Right lobe of liver (tissue), 6 donors: Measurements from ENCODE around the gene UBR1. TPM values are rescaled to one million over a fixed set of nuclear protein-coding genes. Genes with fewer than 3 reads are reported as not detected.

Source experiments
- ATAC-seq, 4 donors: fragments of 200-7000 bp; cut with Tn5 transposase; one replicate each; pipeline ENCODE4 v1.9.1; 2020; ENCODE audit warnings: mild to moderate bottlenecking in 4 of 4, moderate library complexity in 4 of 4
- DNase-seq, 3 donors: peaks; one replicate each; pipeline ENCODE4 v3.0.0-alpha.2; 2020
- H3K27ac ChIP-seq, 3 donors: fragments of 200-600 bp; one replicate each; pipeline ENCODE4 v1.8.0; 2022
- H3K27me3 ChIP-seq, 2 donors: fragments of 200-600 bp; one replicate each; pipeline ENCODE4 v1.8.0; 2022
- H3K36me3 ChIP-seq, 4 donors: fragments of 200-600 bp; sonication (generic) in 1 of 4; one replicate each; pipeline versions ENCODE4 v1.5.1 to v1.8.0; 2017 to 2022; ENCODE audit warnings: control low read depth in 1 of 4
- H3K4me1 ChIP-seq, 4 donors: fragments of 200-600 bp; sonication (generic) in 1 of 4; one replicate each; pipeline versions ENCODE4 v1.5.1 to v1.8.0; 2017 to 2022; ENCODE audit warnings: control low read depth in 1 of 4
- H3K4me3 ChIP-seq, 3 donors: fragments of 200-600 bp; one replicate each; pipeline ENCODE4 v1.8.0; 2022
- H3K9me3 ChIP-seq, 4 donors: fragments of 200-600 bp; sonication (generic) in 1 of 4; one replicate each; pipeline versions ENCODE4 v1.5.1 to v1.8.0; 2017 to 2022; ENCODE audit warnings: control low read depth in 1 of 4
- POLR2A ChIP-seq: fragments of 450-650 bp; IDR thresholded peaks from one replicate; pipeline ENCODE4 v1.6.1; 2017; ENCODE audit warnings: antibody characterized with exemption, mild to moderate bottlenecking
- WGBS: methylation state at CpG from one replicate; pipeline ENCODE4 v1.1.6; 2018; ENCODE audit warnings: low coverage, low lambda C conversion rate; ENCODE audit not compliant: insufficient coverage; ENCODE audit errors: missing lambda C conversion rate; 5-methylcytosine and 5-hydroxymethylcytosine counted together
- intact Hi-C, 2 donors: fragments of 100-400 bp; cut with DNase I; formaldehyde crosslinking; loops; one replicate each; pipeline versions ENCODE4 v1.11.2 to v1.14.1; 2022
- total RNA-seq, 6 experiments: library from RNA; depleted of rRNA in 2 of 6; stranded (reverse); fragments of >200 nt in 2 of 6; fragmentation: NEBNext Ultra II Directional in 3 of 6; extraction: Animal tissue kit (Norgen Biotek cat#: 25700) in 3 of 6; gene quantifications; one replicate each; pipeline versions ENCODE4 v1.1.0 to v1.2.4, GENCODE V29; 2016 to 2023
- TF ChIP-seq, protein P1 (sequence below), 4 donors: fragments of 200-600 bp in 3 of 4; fragments of 450-650 bp in 1 of 4; IDR thresholded peaks; one replicate each; pipeline versions ENCODE4 v1.5.1 to v1.8.0; 2016 to 2022; ENCODE audit warnings: antibody characterized with exemption in 4 of 4, mild to moderate bottlenecking in 2 of 4
- donor health status: DM: no; HTN: yes; CAD: no.
- donor health status: DM: no; HTN: no; CAD: no.
- donor health status: DM: no; HTN: no; CAD: no.
- donor health status: DM: no; HTN: yes; CAD: no.
- donor health status: DM: no; HTN: yes; CAD: no.

The UBR1 gene
- total RNA-seq, 6 experiments from 2014 or later = 8.8 to 15.6 (median 10.6) TPM

DNA sequence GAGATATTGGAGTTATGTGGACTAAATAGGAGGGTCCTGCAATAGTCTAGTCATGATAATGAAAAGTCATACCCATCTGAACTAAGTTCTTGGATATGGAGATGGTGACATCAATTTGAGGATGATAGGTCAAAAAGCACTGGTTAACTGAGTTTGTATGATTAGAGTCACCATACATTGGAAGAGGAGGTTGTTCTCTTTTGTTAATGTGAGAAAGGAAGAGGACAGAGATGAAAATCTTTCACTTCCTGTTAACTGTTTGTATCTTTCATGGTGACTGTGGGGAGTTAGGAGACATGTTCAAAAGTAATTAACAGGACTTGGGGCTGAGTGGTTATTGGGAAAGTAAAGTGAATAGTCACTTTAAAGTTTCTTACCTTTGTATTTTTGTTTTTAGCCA lies 38.7 kb upstream of the UBR1 start:
- no peak overlapping the region for H3K27ac ChIP-seq
- H3K36me3 ChIP-seq = peaks cover 0 to 23% (median 13%) of the 10 kb centered on the region in 4 donors
- H3K4me1 ChIP-seq = no peaks in the 10 kb centered on the region
- intact Hi-C loops = no loop called here
- H3K9me3 ChIP-seq = no peaks in the 10 kb centered on the region
- H3K27me3 ChIP-seq = no peaks in the 10 kb centered on the region
- TF ChIP-seq, protein P1, sequence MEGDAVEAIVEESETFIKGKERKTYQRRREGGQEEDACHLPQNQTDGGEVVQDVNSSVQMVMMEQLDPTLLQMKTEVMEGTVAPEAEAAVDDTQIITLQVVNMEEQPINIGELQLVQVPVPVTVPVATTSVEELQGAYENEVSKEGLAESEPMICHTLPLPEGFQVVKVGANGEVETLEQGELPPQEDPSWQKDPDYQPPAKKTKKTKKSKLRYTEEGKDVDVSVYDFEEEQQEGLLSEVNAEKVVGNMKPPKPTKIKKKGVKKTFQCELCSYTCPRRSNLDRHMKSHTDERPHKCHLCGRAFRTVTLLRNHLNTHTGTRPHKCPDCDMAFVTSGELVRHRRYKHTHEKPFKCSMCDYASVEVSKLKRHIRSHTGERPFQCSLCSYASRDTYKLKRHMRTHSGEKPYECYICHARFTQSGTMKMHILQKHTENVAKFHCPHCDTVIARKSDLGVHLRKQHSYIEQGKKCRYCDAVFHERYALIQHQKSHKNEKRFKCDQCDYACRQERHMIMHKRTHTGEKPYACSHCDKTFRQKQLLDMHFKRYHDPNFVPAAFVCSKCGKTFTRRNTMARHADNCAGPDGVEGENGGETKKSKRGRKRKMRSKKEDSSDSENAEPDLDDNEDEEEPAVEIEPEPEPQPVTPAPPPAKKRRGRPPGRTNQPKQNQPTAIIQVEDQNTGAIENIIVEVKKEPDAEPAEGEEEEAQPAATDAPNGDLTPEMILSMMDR (IDR thresholded peaks at IDR 0.05) = no peak
- no peak for TF ChIP-seq POLR2A
- DNase-seq (no peak), ATAC-seq (no peak)
- no peak overlapping the region for H3K4me3 ChIP-seq

DNA sequence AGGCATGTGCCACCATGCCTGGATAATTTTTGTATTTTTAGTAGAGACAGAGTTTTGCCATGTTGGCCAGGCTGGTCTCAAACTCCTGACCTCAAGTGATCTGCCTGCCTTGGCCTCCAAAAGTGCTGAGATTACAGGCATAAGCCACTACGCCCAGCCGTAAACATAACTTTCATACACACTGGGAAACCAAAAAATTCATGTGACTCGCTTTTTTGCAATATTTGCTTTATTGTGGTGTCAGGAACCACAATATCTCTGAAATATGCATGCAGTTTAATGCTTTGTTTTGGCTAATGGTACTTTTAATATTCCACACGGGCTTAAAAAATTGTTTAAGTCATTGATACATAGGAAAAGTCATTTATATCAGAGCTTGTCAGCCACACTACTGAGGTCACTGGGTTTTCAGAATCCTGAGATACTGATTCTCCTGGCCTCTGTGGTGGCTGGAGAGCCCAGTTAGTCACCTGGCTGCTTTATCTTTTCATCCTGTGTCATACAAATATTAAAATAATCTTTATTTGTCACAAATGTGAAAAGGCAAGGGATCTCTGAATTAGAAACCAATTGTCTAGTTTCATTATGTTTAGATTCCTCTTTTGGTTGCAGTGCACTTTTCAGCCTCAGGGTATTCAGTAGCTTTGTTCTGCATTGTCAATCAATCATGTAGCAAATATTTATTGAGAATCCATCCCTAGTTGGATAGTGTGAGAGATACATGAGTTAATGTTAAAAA lies 37.5 kb upstream of the UBR1 start:
- no peaks in the 10 kb centered on the region for H3K9me3 ChIP-seq
- 88% methylated on average over 4 of the region's 4 CpGs for WGBS
- intact Hi-C loops = no loop called here
- TF ChIP-seq POLR2A = no peak
- TF ChIP-seq, protein P1 (IDR thresholded peaks at IDR 0.05) = no peak
- H3K27ac ChIP-seq = no peak overlapping the region
- ATAC-seq = no peak
- no peak for DNase-seq
- H3K27me3 ChIP-seq = no peaks in the 10 kb centered on the region
- H3K4me3 ChIP-seq = no peak overlapping the region
- H3K4me1 ChIP-seq = no peaks in the 10 kb centered on the region
- peaks cover 0 to 20% (median 16%) of the 10 kb centered on the region in 4 donors for H3K36me3 ChIP-seq

DNA sequence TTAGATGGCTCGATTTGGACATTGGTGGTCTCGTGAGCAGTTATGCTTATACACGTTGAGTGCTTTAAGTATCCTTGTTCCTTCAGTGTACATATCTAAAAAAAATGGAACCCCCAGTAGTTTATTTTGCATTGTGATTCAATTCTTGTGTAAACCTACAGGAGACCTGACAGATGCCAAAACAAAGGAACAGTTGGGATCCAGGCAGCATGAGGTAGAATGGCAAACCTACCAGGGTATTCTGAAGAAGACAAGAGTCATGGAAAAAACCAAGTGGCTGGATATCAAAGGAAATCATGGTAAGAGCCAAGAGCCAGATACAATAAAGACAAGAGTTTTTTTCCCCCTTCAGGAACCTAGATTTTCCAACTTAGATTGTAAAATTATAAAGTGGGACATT lies 29.5 kb upstream of the UBR1 start:
- DNase-seq (no peak), ATAC-seq (no peak)
- H3K36me3 ChIP-seq = peaks cover 0 to 24% (median 10%) of the 10 kb centered on the region in 4 donors
- H3K4me3 ChIP-seq = no peak overlapping the region
- no peak for TF ChIP-seq POLR2A
- TF ChIP-seq, protein P1 (IDR thresholded peaks at IDR 0.05) = no peak
- intact Hi-C loops = no loop called here
- 89% methylated on average over 3 of the region's 3 CpGs for WGBS
- no peaks in the 10 kb centered on the region for H3K9me3 ChIP-seq
- no peaks in the 10 kb centered on the region for H3K27me3 ChIP-seq
- H3K4me1 ChIP-seq = peaks cover 0 to 6% (median 2%) of the 10 kb centered on the region in 4 donors
- H3K27ac ChIP-seq = no peak overlapping the region

DNA sequence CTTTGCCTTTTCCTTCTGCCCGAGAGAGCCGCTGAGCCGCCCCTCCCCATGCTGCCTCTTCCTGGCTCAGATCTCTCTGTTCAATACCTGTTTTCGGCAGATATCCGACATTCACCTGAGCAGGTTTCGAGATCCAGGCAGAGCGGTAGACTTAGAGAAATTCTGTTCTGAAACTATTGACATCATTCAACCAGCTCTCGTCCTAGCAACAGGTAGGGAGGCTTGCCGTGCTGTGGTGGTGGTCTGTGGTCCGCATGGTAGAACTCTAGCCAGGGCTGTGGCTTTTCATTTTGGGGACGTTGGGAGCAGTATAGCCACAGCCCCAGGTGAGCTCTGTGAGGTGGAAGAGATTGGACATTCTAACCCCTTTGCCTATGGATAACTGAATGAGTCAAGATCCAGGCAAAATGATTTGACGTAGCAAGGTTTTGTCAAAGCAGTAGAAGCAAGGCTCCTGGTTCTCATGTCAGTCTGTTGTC lies 28.4 kb upstream of the UBR1 start:
- TF ChIP-seq POLR2A = no peak
- TF ChIP-seq, protein P1 (IDR thresholded peaks at IDR 0.05) = no peak
- Histone ChIP-seq H3K4me1 (peaks cover 0 to 6% (median 2%) of the 10 kb centered on the region in 4 donors), H3K4me3 (peak overlapping the region; percentile 72 to 99 (median 94)), H3K9me3 (no peaks in the 10 kb centered on the region), H3K27ac (peak overlapping the region; percentile 74 to 86 (median 79)), H3K36me3 (peaks cover 0 to 21% (median 6%) of the 10 kb centered on the region in 4 donors), H3K27me3 (no peaks in the 10 kb centered on the region)
- DNase-seq = no peak
- peak in 2 of 4 donors; percentile 1 for ATAC-seq
- 8% methylated on average over 12 of the region's 12 CpGs for WGBS
- intact Hi-C loops = no loop called here
